HG03565 (cell line): Measurements from ENCODE around the gene ALDH3B1.

Source experiments
- ATAC-seq: cut with Tn5 transposase; IDR thresholded peaks from one replicate; pipeline ENCODE4 v1.9.1; 2021; ENCODE audit warnings: mild to moderate bottlenecking, moderate library complexity; ENCODE audit not compliant: unreplicated experiment

The ALDH3B1 gene

GRCh38 chr11:68061508-68061907 lies 51.4 kb downstream of the ALDH3B1 start:
- no peak for ATAC-seq

- ATAC-seq: no peak
These were observed 54.8 kb downstream of the ALDH3B1 start for GRCh38 chr11:68064926-68065325.

- no peak for ATAC-seq
These were observed 55.7 kb downstream of the ALDH3B1 start for GRCh38 chr11:68065841-68066240.

GRCh38 chr11:68066742-68067141 lies 56.6 kb downstream of the ALDH3B1 start:
- ATAC-seq: no peak

- ATAC-seq: no peak
These were observed 57.9 kb downstream of the ALDH3B1 start for GRCh38 chr11:68067991-68068390.

- no peak for ATAC-seq
These were observed 61.3 kb downstream of the ALDH3B1 start for GRCh38 chr11:68071281-68072048.

GRCh38 chr11:68074584-68075352 lies 64.6 kb downstream of the ALDH3B1 start:
- ATAC-seq: no peak

- ATAC-seq: no peak
These were observed 66.4 kb downstream of the ALDH3B1 start for GRCh38 chr11:68076371-68077042.

- ATAC-seq: no peak
These were observed 67.8 kb downstream of the ALDH3B1 start for GRCh38 chr11:68077617-68078582.
